Mucosa of descending colon (tissue), 3 donors: ENCODE data around the gene CIDEB. TPM values are rescaled to one million over a fixed set of nuclear protein-coding genes. Genes with fewer than 3 reads are reported as not detected.
A peak's percentile ranks its signal among the peaks of the same experiment; 100 is the strongest.

Experiments
- ATAC-seq: fragments of 200-7000 bp; cut with Tn5 transposase; one replicate; pipeline ENCODE4 v1.9.1; 2020; ENCODE audit warnings: mild to moderate bottlenecking, moderate library complexity
- DNase-seq, 3 donors: peaks; one replicate each; pipeline ENCODE4 v3.0.0-alpha.2; 2020
- H3K36me3 ChIP-seq: fragments of 200-600 bp; one replicate; pipeline ENCODE4 v1.8.0; 2021; ENCODE audit warnings: low read depth, mild to moderate bottlenecking
- H3K4me1 ChIP-seq: fragments of 200-600 bp; one replicate; pipeline ENCODE4 v1.8.0; 2021; ENCODE audit warnings: low read depth, mild to moderate bottlenecking
- H3K4me3 ChIP-seq: fragments of 200-600 bp; one replicate; pipeline ENCODE4 v1.8.0; 2021; ENCODE audit warnings: mild to moderate bottlenecking
- H3K9me3 ChIP-seq: fragments of 200-600 bp; one replicate; pipeline ENCODE4 v1.8.0; 2021; ENCODE audit warnings: mild to moderate bottlenecking
- intact Hi-C, 2 donors: fragments of 100-400 bp; cut with DNase I in 1 of 2; cut with micrococcal nuclease in 1 of 2; formaldehyde crosslinking; loops; one replicate each; pipeline versions ENCODE4 v1.11.0 to v1.11.1; 2022; cut with DNase I, micrococcal nuclease
- total RNA-seq, 3 donors: library from RNA; stranded (reverse); fragmentation: NEBNext Ultra II Directional in 2 of 3; extraction: Animal tissue kit (Norgen Biotek cat#: 25700) in 2 of 3; gene quantifications; one replicate each; pipeline versions ENCODE4 v1.2.1 to v1.2.4, GENCODE V29; 2021 to 2023
- TF ChIP-seq, protein P1 (sequence below): fragments of 200-600 bp; IDR thresholded peaks from one replicate; pipeline ENCODE4 v1.8.0; 2022; ENCODE audit warnings: antibody characterized with exemption, mild to moderate bottlenecking
- donor health status: DM: no; HTN: no; CAD: no; lungs with moderate emphysema.
- donor health status: DM: no; HTN: no; CAD: no.
- donor health status: DM: no; HTN: yes; CAD: no.

The CIDEB gene
- total RNA-seq, 3 donors from 2014 or later: 8.5 to 15.8 (median 12.1) TPM

DNA sequence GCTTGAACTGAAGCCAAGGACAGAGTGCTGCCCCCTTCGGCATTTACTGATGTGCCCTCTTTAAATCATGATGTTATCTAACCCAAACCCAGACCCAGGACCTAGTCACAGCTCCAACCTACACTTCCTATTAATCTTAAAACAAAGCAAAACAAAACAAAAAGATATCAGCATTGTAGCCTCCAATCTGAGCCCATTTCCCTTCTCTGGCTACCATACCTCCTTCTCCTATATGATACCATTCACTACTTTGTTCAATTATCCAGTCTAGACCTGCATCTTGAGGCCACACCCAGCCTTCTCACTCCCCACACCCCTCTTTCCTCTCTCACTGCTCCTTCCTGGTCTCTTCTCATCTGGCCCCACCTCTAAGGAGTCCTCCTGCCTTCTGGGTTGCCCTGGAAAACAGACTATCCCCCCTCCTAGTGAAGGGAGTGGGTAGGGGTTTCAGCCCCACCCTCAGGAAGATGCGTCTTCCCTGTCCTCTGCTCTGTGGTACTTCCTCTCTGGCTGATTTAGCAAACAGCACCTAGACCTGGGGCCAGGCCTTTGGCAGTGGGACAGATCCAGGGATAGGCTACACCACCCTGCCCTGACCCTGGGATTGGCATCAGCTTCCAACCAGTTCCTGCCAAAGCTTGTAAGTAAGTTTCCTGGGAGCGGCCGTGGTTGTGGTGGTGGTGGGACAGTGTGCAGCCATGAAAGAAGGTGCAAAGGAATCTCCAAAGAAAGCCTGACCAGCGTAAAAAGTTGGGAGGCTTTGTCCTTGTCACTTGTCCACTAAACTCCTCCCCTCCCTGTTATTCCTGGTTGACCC, 6.8 kb upstream of the CIDEB start:
- TF ChIP-seq, protein P1, sequence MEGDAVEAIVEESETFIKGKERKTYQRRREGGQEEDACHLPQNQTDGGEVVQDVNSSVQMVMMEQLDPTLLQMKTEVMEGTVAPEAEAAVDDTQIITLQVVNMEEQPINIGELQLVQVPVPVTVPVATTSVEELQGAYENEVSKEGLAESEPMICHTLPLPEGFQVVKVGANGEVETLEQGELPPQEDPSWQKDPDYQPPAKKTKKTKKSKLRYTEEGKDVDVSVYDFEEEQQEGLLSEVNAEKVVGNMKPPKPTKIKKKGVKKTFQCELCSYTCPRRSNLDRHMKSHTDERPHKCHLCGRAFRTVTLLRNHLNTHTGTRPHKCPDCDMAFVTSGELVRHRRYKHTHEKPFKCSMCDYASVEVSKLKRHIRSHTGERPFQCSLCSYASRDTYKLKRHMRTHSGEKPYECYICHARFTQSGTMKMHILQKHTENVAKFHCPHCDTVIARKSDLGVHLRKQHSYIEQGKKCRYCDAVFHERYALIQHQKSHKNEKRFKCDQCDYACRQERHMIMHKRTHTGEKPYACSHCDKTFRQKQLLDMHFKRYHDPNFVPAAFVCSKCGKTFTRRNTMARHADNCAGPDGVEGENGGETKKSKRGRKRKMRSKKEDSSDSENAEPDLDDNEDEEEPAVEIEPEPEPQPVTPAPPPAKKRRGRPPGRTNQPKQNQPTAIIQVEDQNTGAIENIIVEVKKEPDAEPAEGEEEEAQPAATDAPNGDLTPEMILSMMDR: no peak
- DNase-seq (no peak), ATAC-seq (no peak)
- peaks cover 43% of the 10 kb centered on the region for H3K4me1 ChIP-seq
- no peaks in the 10 kb centered on the region for H3K9me3 ChIP-seq
- H3K4me3 ChIP-seq: no peak overlapping the region
- H3K36me3 ChIP-seq: no peaks in the 10 kb centered on the region
- intact Hi-C loops: no loop called here

DNA sequence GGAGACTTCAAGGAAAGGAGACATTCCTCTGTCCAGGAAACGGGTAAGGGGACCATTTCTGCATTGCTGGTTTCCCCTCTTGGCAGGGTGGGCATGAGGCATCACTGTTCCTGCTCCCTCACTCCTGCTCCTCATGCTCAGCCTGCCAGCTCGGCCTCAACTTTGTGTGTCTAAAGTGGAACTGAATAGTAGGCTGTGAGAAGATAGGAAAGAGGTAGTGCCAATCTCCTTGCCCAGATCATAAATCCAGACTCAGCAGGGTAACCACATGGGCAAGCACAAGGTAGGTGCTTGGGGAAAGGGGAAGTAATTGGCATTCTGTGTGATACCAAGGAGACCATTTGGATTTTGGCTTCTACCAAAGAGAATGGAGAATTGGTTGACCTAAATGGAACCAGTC, 6.1 kb upstream of the CIDEB start:
- Histone ChIP-seq H3K36me3 (no peaks in the 10 kb centered on the region), H3K4me3 (no peak overlapping the region), H3K4me1 (peaks cover 48% of the 10 kb centered on the region), H3K9me3 (no peaks in the 10 kb centered on the region)
- ATAC-seq (no peak), DNase-seq (no peak)
- intact Hi-C loops: no loop called here
- TF ChIP-seq, protein P1: no peak

DNA sequence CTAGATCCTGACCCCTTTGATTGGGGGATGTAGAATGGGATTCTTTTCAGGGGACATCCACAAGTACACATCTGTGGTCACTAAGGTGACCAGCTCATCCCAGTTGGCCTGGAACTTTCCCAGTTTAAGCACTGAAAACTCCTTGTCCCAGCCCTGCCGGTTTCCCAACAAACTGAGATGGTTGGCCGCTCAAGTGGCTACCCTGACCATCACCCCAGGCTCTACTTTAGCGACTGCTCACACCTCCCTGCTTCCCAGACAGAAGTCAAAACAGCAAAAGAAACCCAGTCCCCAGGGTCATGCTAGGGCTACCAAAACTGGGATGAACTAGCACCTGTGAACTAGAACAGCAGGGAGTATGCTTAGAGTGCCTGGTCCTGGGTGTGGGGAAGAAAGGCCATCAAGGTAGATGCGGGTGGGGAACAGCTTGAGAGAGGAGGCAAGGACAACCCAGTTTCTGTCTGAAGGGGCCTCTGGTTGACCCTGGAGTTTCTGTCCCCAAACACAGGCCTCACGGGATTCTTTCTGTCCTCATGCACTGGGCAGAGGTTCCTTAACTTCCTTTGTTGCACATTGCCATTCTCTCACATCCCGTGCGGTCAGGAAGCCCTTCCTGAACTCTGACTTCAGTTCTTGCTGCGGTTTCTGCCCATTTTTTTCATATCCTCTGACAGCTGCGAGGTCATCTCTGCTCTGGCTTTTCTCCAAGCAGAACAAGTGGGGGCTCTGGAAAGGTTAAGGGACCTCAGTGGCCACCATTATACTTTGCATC, 5.1 kb upstream of the CIDEB start:
- TF ChIP-seq, protein P1: no peak
- ATAC-seq (no peak), DNase-seq (peak in 2 of 3 donors; percentile 42 to 47)
- H3K4me1 ChIP-seq: peaks cover 57% of the 10 kb centered on the region
- intact Hi-C loops: no loop called here
- H3K36me3 ChIP-seq: no peaks in the 10 kb centered on the region
- no peak overlapping the region for H3K4me3 ChIP-seq
- no peaks in the 10 kb centered on the region for H3K9me3 ChIP-seq

DNA sequence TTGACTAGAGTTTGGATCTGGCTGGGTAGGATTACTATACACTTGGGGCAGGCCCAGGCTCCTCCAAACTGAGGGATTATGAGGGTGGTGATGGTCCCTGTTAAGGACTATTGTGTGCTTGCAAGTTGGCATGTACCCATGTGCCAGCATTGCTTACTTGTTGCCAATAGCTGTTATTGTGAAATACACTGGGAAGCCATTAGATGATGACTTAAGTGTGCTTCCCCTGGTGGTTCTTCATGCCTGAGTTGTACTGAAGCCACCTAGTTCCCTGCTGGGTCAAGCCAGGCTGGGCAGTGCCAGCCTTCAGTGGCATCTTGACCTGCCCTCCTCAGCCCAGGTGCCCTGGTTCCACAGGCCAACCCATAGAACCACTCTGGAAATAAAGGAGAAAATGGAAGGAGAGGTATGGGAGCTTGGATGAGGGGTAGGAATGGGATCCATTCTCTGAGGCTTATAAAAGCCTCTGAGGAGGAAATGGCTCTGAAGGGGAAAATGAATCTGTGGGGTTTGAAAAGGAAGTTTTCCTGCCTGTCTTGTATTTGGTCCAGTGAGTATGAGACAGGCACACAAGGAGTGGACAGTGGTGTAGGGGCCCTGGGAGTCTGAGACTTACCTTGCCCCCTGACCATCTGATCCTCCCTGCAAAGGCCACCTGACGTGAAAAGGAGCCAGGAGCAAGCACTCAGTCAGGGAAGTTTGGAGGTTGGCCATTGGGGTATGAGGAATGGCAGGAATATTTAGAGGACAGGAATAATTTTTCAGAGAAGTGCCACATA, 4.2 kb upstream of the CIDEB start:
- Histone ChIP-seq H3K4me1 (peaks cover 61% of the 10 kb centered on the region), H3K36me3 (no peaks in the 10 kb centered on the region), H3K4me3 (no peak overlapping the region), H3K9me3 (no peaks in the 10 kb centered on the region)
- intact Hi-C loops: no loop called here
- TF ChIP-seq, protein P1: no peak
- DNase-seq (no peak), ATAC-seq (no peak)

DNA sequence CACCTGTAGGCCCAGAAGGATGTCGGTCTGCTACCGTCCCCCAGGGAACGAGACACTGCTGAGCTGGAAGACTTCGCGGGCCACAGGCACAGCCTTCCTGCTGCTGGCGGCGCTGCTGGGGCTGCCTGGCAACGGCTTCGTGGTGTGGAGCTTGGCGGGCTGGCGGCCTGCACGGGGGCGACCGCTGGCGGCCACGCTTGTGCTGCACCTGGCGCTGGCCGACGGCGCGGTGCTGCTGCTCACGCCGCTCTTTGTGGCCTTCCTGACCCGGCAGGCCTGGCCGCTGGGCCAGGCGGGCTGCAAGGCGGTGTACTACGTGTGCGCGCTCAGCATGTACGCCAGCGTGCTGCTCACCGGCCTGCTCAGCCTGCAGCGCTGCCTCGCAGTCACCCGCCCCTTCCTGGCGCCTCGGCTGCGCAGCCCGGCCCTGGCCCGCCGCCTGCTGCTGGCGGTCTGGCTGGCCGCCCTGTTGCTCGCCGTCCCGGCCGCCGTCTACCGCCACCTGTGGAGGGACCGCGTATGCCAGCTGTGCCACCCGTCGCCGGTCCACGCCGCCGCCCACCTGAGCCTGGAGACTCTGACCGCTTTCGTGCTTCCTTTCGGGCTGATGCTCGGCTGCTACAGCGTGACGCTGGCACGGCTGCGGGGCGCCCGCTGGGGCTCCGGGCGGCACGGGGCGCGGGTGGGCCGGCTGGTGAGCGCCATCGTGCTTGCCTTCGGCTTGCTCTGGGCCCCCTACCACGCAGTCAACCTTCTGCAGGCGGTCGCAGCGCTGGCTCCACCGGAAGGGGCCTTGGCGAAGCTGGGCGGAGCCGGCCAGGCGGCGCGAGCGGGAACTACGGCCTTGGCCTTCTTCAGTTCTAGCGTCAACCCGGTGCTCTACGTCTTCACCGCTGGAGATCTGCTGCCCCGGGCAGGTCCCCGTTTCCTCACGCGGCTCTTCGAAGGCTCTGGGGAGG, 3.1 kb upstream of the CIDEB start, which contains the start of gene LTB4R:
TSS of gene LTB4R (plus strand) at position 857 of the 959 bp plus-strand sequence. CDS start 4,150 bp downstream, outside the sequence.
- Histone ChIP-seq H3K36me3 (no peaks in the 10 kb centered on the region), H3K4me1 (peaks cover 57% of the 10 kb centered on the region), H3K4me3 (peak within 1 kb of the TSS; percentile 11), H3K9me3 (no peaks in the 10 kb centered on the region)
- TF ChIP-seq, protein P1: peak; percentile 33
- peak; percentile 74 to 88 (median 88) for DNase-seq
- intact Hi-C loops: no loop called here
- peak; percentile 77 for ATAC-seq
